GM23338 (cell line): ENCODE results near the gene ITGA2. TPM values are rescaled to one million over a fixed set of nuclear protein-coding genes. Genes with fewer than 3 reads are reported as not detected.

Source experiments
- ATAC-seq: fragments of 200-7000 bp; cut with Tn5 transposase; 3 replicates; pipeline ENCODE4 v1.9.1; 2020
- DNase-seq: peaks from one replicate; pipeline ENCODE4 v3.0.0-alpha.2; 2015; ENCODE audit warnings: low spot score
- H2AFZ ChIP-seq: fragments of 200-600 bp; sonication (generic); 2 replicates; pipeline ENCODE4 v1.8.0; 2016; ENCODE audit warnings: antibody characterized with exemption, mild to moderate bottlenecking, moderate library complexity
- H3F3A ChIP-seq: fragments of 200-600 bp; sonication (generic); replicated peaks from 2 replicates; pipeline ENCODE4 v1.8.0; 2017; ENCODE audit warnings: antibody characterized with exemption, mixed run types, low read depth
- H3K27ac ChIP-seq: fragments of 200-600 bp; sonication (generic); 2 replicates; pipeline ENCODE4 v1.6.1; 2016; ENCODE audit warnings: low read depth
- H3K27me3 ChIP-seq: fragments of 200-600 bp; sonication (generic); 2 replicates; pipeline ENCODE4 v1.8.0; 2016; ENCODE audit warnings: mild to moderate bottlenecking, mixed run types, moderate library complexity; ENCODE audit not compliant: insufficient read depth
- H3K36me3 ChIP-seq: fragments of 200-600 bp; sonication (generic); 2 replicates; pipeline ENCODE4 v1.8.0; 2016; ENCODE audit warnings: mild to moderate bottlenecking; ENCODE audit not compliant: insufficient read depth
- H3K4me1 ChIP-seq: fragments of 200-600 bp; sonication (generic); 2 replicates; pipeline ENCODE4 v1.8.0; 2016; ENCODE audit warnings: mild to moderate bottlenecking, moderate library complexity; ENCODE audit not compliant: insufficient read depth
- H3K4me2 ChIP-seq: fragments of 200-600 bp; sonication (generic); 2 replicates; pipeline ENCODE4 v1.7.1; 2017; ENCODE audit warnings: mixed run types
- H3K4me3 ChIP-seq: fragments of 200-600 bp; sonication (generic); 2 replicates; pipeline ENCODE4 v1.6.1; 2016; ENCODE audit warnings: mixed run types
- H3K79me2 ChIP-seq: fragments of 200-600 bp; sonication (generic); replicated peaks from 2 replicates; pipeline ENCODE4 v1.8.0; 2017; ENCODE audit warnings: mild to moderate bottlenecking; ENCODE audit not compliant: insufficient read depth
- H3K9me2 ChIP-seq: fragments of 200-600 bp; sonication (generic); 2 replicates; pipeline ENCODE4 v1.8.0; 2017; ENCODE audit not compliant: insufficient read depth
- H4K20me1 ChIP-seq: fragments of 200-600 bp; sonication (generic); replicated peaks from 2 replicates; pipeline ENCODE4 v1.8.0; 2017; ENCODE audit warnings: mild to moderate bottlenecking; ENCODE audit not compliant: insufficient read depth
- H3K27ac Mint-ChIP-seq: 2 replicates; pipeline ENCODE4 v1.8.0; 2020; ENCODE audit warnings: inconsistent platforms, mild to moderate bottlenecking, moderate library complexity, mixed read lengths
- H3K27me3 Mint-ChIP-seq: 3 replicates; pipeline ENCODE4 v1.8.0; 2022; ENCODE audit warnings: low read depth, mild to moderate bottlenecking, moderate library complexity, mixed read lengths, inconsistent platforms; ENCODE audit not compliant: insufficient read depth, poor library complexity
- H3K36me3 Mint-ChIP-seq: 3 replicates; pipeline ENCODE4 v1.8.0; 2021; ENCODE audit warnings: low read depth, mild to moderate bottlenecking, inconsistent platforms, moderate library complexity, mixed read lengths
- H3K4me1 Mint-ChIP-seq: 3 replicates; pipeline ENCODE4 v1.8.0; 2020; ENCODE audit warnings: mild to moderate bottlenecking, inconsistent platforms, mixed read lengths
- H3K4me3 Mint-ChIP-seq: 3 replicates; pipeline ENCODE4 v1.8.0; 2021; ENCODE audit warnings: moderate library complexity, mild to moderate bottlenecking, inconsistent platforms, mixed read lengths
- H3K9me3 Mint-ChIP-seq: 3 replicates; pipeline ENCODE4 v1.8.0; 2020; ENCODE audit warnings: moderate library complexity, mild to moderate bottlenecking, inconsistent platforms, mixed read lengths
- ETS1 ChIP-seq: IDR thresholded peaks from 2 replicates; pipeline ENCODE4 v1.6.1; 2016; ENCODE audit warnings: antibody characterized with exemption
- JUNB ChIP-seq: IDR thresholded peaks from one replicate; pipeline ENCODE4 v1.6.1; 2016; ENCODE audit warnings: antibody characterized with exemption; ENCODE audit not compliant: unreplicated experiment
- POLR2AphosphoS5 ChIP-seq: IDR thresholded peaks from 2 replicates; pipeline ENCODE4 v1.6.1; 2016; ENCODE audit warnings: antibody characterized with exemption, low read depth
- REST ChIP-seq: IDR thresholded peaks from one replicate; pipeline ENCODE4 v1.6.1; 2018; ENCODE audit warnings: antibody characterized with exemption; ENCODE audit not compliant: unreplicated experiment
- ZNF114 ChIP-seq: fragments of 250-450 bp; sonication (Bioruptor Pico); IDR thresholded peaks from 2 replicates; pipeline ENCODE4 v1.5.0; 2020; ENCODE audit warnings: mild to moderate bottlenecking, moderate library complexity
- ZNF331 ChIP-seq: fragments of 250-450 bp; sonication (Bioruptor Pico); IDR thresholded peaks from 2 replicates; pipeline ENCODE4 v1.5.0; 2020; ENCODE audit warnings: low read depth, mild to moderate bottlenecking, moderate library complexity
- polyA plus RNA-seq: library from polyadenylated mRNA; unstranded; fragments of >200 nt; fragmentation: Nextera tagmentation; extraction: Ambion mirVana; gene quantifications from 2 replicates; pipeline ENCODE4 v1.2.1, GENCODE V29; 2016
- total RNA-seq: library from RNA; depleted of rRNA; stranded (reverse); fragments of >200 nt; shearing (Covaris generic); gene quantifications from 2 replicates; pipeline ENCODE4 v1.2.3, GENCODE V29; 2014

The ITGA2 gene
- total and polyA plus RNA-seq, 2 experiments from 2014 or later: 2.6 to 7.1 TPM

GRCh38 chr5:52997424-52997823 lies 8.3 kb downstream of the ITGA2 start:
- no peak overlapping the region for H3K4me3 Mint-ChIP-seq
- H3K27ac Mint-ChIP-seq: no peak overlapping the region

GRCh38 chr5:52998552-52999313 lies 9.6 kb downstream of the ITGA2 start:
- Histone ChIP-seq H3K4me3 (no peak overlapping the region), H3K27me3 (no peaks in the 10 kb centered on the region), H3K4me1 (no peaks in the 10 kb centered on the region), H3K27ac (no peak overlapping the region), H2AFZ (no peak overlapping the region), H4K20me1 (no peaks in the 10 kb centered on the region; the same call in 1 of the 2 replicates), H3K4me2 (no peak overlapping the region), H3K9me2 (peaks cover 3% of the 10 kb centered on the region; the same call in 1 of the 2 replicates), H3F3A (no peaks in the 10 kb centered on the region), H3K36me3 (no peaks in the 10 kb centered on the region), H3K79me2 (0 out of 2 replicates have a peak, but pooled peaks cover 4% of the 10 kb centered on the region)
- Mint-ChIP-seq H3K9me3 (no peaks in the 10 kb centered on the region), H3K27ac (no peak overlapping the region), H3K27me3 (no peaks in the 10 kb centered on the region), H3K36me3 (no peaks in the 10 kb centered on the region), H3K4me3 (no peak overlapping the region), H3K4me1 (no peaks in the 10 kb centered on the region)
- DNase-seq: no peak
- ATAC-seq: no peak
- TF ChIP-seq ZNF114 (no peak), POLR2AphosphoS5 (no peak), ETS1 (no peak)

More at GRCh38 chr5:52997424-52997823, 8.3 kb downstream of the ITGA2 start:
- 0 out of 2 replicates have a peak, but pooled peaks cover 4% of the 10 kb centered on the region for H3K79me2 ChIP-seq
- no peaks in the 10 kb centered on the region for H3K27me3 Mint-ChIP-seq
- no peaks in the 10 kb centered on the region for H3K4me1 ChIP-seq
- H3K27ac ChIP-seq: no peak overlapping the region
- H3K27me3 ChIP-seq: no peaks in the 10 kb centered on the region
- no peaks in the 10 kb centered on the region for H3F3A ChIP-seq
- no peaks in the 10 kb centered on the region for H3K9me3 Mint-ChIP-seq
- H3K4me1 Mint-ChIP-seq: no peaks in the 10 kb centered on the region; the same call in 2 of the 3 replicates
- DNase-seq: no peak
- TF ChIP-seq REST: no peak
- TF ChIP-seq POLR2AphosphoS5: no peak
- no peak for TF ChIP-seq ZNF331 (CRISPR knock-in tag)
- TF ChIP-seq JUNB: no peak
- H3K4me3 ChIP-seq: no peak overlapping the region
- H3K4me2 ChIP-seq: no peak overlapping the region
- no peak overlapping the region for H2AFZ ChIP-seq
- no peaks in the 10 kb centered on the region; the same call in 1 of the 2 replicates for H4K20me1 ChIP-seq
- H3K36me3 Mint-ChIP-seq: no peaks in the 10 kb centered on the region
- no peaks in the 10 kb centered on the region for H3K36me3 ChIP-seq
- no peak for ATAC-seq
- H3K9me2 ChIP-seq: no peaks in the 10 kb centered on the region; the same call in 1 of the 2 replicates
